Measurements from ENCODE around the gene TUFT1.

DNA sequence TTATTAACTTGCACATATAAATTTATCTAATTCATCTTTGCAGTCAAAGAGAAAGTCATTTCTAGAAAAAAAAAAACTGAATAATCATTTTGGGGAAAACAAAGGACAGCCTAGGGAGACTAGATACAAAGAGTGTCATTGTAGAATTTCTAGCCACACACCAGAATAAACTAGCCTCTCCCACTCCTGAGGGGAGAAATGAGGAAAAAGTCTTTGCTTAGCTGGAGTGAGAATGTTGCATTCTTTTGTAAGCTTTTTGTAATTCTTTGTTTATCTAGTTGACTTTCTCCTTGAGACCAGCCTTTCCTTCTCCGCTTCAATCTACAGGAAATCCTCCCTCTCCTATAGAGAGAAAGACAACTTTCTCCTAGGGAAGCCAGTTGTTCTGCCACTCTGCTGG, 44.8 kb upstream of the TUFT1 start:
- TF ChIP-seq, protein P1, sequence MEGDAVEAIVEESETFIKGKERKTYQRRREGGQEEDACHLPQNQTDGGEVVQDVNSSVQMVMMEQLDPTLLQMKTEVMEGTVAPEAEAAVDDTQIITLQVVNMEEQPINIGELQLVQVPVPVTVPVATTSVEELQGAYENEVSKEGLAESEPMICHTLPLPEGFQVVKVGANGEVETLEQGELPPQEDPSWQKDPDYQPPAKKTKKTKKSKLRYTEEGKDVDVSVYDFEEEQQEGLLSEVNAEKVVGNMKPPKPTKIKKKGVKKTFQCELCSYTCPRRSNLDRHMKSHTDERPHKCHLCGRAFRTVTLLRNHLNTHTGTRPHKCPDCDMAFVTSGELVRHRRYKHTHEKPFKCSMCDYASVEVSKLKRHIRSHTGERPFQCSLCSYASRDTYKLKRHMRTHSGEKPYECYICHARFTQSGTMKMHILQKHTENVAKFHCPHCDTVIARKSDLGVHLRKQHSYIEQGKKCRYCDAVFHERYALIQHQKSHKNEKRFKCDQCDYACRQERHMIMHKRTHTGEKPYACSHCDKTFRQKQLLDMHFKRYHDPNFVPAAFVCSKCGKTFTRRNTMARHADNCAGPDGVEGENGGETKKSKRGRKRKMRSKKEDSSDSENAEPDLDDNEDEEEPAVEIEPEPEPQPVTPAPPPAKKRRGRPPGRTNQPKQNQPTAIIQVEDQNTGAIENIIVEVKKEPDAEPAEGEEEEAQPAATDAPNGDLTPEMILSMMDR (IDR thresholded peaks at IDR 0.05): no peak
- TF ChIP-seq POLR2A (IDR thresholded peaks at IDR 0.05): no peak

Measured in heart left ventricle (tissue), 13 donors.